K562 (cell line): ENCODE measurements around the gene ATXN7L2. TPM values are rescaled to one million over a fixed set of nuclear protein-coding genes. Genes with fewer than 3 reads are reported as not detected.

Experiments
- KDM4B ChIP-seq, 2 experiments: fragments of 450-650 bp in 1 of 2; sonication (generic) in 1 of 2; IDR thresholded peaks; 2 replicates each; pipeline ENCODE4 v1.6.1; 2016 to 2017; ENCODE audit warnings: borderline replicate concordance in 2 of 2, antibody characterized with exemption in 1 of 2, low read depth in 1 of 2, mild to moderate bottlenecking in 1 of 2
- PHF8 ChIP-seq: fragments of 200-600 bp; sonication (generic); IDR thresholded peaks from 2 replicates; pipeline ENCODE4 v1.6.1; 2012; ENCODE audit warnings: mixed run types, mild to moderate bottlenecking, inconsistent platforms, low read length, moderate library complexity, borderline replicate concordance
- POLR2H ChIP-seq: IDR thresholded peaks from 2 replicates; pipeline ENCODE4 v1.6.1; 2016; ENCODE audit warnings: missing genetic modification characterization, low read depth, mild to moderate bottlenecking, control low read depth, missing compliant biosample characterization, moderate library complexity
- RBM22 ChIP-seq: fragments of 200-400 bp; formaldehyde crosslinking; IDR thresholded peaks from 2 replicates; pipeline ENCODE4 v1.6.1; 2018; ENCODE audit warnings: low read length, low read depth; ENCODE audit not compliant: poor library complexity, severe bottlenecking
- RFX5 ChIP-seq: IDR thresholded peaks from 2 replicates; pipeline ENCODE4 v1.6.1; 2011; ENCODE audit warnings: low read depth, mild to moderate bottlenecking, improper control_type of control experiment, low read length
- SOX6 ChIP-seq: fragments of 450-650 bp; IDR thresholded peaks from 2 replicates; pipeline ENCODE4 v1.6.1; 2014; ENCODE audit warnings: mild to moderate bottlenecking
- SRSF1 ChIP-seq: fragments of 200-400 bp; formaldehyde crosslinking; IDR thresholded peaks from 2 replicates; pipeline ENCODE4 v1.6.1; 2017; ENCODE audit warnings: mild to moderate bottlenecking, low read depth, low read length, moderate library complexity
- STAT5B ChIP-seq: fragments of 250-450 bp; sonication (Bioruptor Pico); IDR thresholded peaks from 2 replicates; pipeline ENCODE4 v1.8.0; 2021; ENCODE audit warnings: mild to moderate bottlenecking, inconsistent platforms
- ZKSCAN1 ChIP-seq: fragments of 150-350 bp; IDR thresholded peaks from 2 replicates; pipeline ENCODE4 v1.6.1; 2016; ENCODE audit warnings: low read depth, low read length
- polyA plus RNA-seq, 8 experiments: library from polyadenylated mRNA; depleted of rRNA in 4 of 8; stranded (reverse) in 5 of 8; unstranded in 3 of 8; fragments of >200 nt; fragmentation: Nextera tagmentation in 2 of 8; fragmentation: Illumina TruSeq in 1 of 8; extraction: Ambion mirVana in 2 of 8; extraction: Trizol in 1 of 8; gene quantifications; 2 replicates each; pipeline versions ENCODE4 v1.2.1 to v1.2.3, GENCODE V29; 2011 to 2014; ENCODE audit warnings: inconsistent platforms in 1 of 8, missing spikeins in 1 of 8
- total RNA-seq, 7 experiments: library from RNA; depleted of rRNA in 6 of 7; stranded (reverse); fragments of >200 nt in 6 of 7; fragmentation: Illumina TruSeq in 2 of 7; extraction: Trizol in 2 of 7; gene quantifications; 2 replicates each; pipeline versions ENCODE4 v1.2.1 to v1.2.3, GENCODE V29; 2011 to 2021; ENCODE audit warnings: low replicate concordance in 1 of 7
- TF ChIP-seq, protein P1 (sequence below): fragments of 450-650 bp; IDR thresholded peaks from 2 replicates; pipeline ENCODE4 v1.6.1; 2016; ENCODE audit warnings: antibody characterized with exemption
- TF ChIP-seq, protein P2 (sequence below): fragments of 450-650 bp; formaldehyde crosslinking; IDR thresholded peaks from 2 replicates; pipeline ENCODE4 v1.4.0; 2020; ENCODE audit warnings: mild to moderate bottlenecking
- TF ChIP-seq, protein P3 (sequence below): sonication (generic); formaldehyde crosslinking; IDR thresholded peaks from 2 replicates; pipeline ENCODE4 v1.8.0; 2022; ENCODE audit warnings: missing genetic modification reagents, mild to moderate bottlenecking, borderline replicate concordance
- TF ChIP-seq, protein P4 (sequence below), 2 experiments: fragments of 150-350 bp in 1 of 2; IDR thresholded peaks; 2 replicates each; pipeline ENCODE4 v1.6.1; 2012 to 2016; ENCODE audit warnings: low read depth in 2 of 2, low read length in 2 of 2, mild to moderate bottlenecking in 1 of 2, moderate library complexity in 1 of 2
- TF ChIP-seq, protein P5 (sequence below), 2 experiments: IDR thresholded peaks in 1 of 2; conservative IDR thresholded peaks in 1 of 2; 2 replicates each; pipeline ENCODE4 v1.6.1; 2016; ENCODE audit warnings: low read depth in 2 of 2, mild to moderate bottlenecking in 1 of 2, missing compliant biosample characterization in 1 of 2, missing genetic modification characterization in 1 of 2, moderate library complexity in 1 of 2

Gene ATXN7L2
- total and polyA plus RNA-seq, 9 of the 15 experiments (the other 6 are each of a cell fraction or from before 2014, with no cell fraction given), result 0.21 to 10.4 (median 5.8) TPM

DNA sequence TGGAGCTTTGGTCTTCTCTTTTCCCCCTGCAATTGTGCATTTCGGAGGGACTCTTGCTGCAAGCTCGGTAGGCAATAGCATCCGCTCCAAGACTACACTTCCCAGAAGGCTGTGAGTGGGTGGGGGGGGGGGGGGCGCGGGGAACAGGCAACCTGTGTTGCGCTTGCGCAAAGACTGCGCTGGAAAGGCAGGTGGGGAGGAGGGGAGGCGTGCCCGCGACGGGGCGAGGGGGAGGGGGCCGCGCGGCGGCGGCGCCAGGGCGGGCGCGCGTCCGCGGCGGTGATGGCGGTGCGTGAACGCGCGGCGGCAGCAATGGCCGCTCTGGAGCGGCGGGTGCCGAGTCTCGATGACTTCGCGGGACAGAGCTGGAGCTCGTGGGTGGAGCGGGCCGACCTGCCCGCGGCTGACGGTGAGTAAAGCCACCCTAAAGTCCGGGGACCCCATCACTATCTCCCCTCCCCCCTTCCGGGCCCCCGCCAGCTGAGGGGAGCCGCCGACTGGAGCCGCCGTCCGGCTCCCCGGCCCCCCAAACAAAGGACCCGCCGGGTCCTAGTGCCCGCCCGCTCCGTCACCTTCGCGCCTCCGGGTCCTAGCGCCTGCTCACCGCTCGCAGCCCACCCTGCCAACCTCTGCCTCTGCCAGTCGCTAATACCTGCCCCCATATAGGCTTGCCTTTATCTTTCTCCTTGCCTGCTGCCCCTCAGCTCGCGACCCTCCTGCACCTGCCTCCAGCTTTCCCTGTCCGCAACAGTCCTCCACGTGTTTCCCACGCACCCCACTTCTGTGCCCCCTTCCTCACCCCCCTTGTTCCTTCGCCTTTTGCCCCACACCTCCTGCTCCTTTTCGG is at the start of gene ATXN7L2 (continued):
- TF ChIP-seq, protein P1, sequence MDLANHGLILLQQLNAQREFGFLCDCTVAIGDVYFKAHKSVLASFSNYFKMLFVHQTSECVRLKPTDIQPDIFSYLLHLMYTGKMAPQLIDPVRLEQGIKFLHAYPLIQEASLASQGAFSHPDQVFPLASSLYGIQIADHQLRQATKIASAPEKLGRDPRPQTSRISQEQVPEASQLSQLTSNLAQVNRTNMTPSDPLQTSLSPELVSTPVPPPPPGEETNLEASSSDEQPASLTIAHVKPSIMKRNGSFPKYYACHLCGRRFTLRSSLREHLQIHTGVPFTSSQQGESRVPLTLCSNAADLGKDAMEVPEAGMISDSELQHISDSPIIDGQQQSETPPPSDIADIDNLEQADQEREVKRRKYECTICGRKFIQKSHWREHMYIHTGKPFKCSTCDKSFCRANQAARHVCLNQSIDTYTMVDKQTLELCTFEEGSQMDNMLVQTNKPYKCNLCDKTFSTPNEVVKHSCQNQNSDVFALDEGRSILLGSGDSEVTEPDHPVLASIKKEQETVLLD, result peak; percentile 89
- TF ChIP-seq, protein P2, sequence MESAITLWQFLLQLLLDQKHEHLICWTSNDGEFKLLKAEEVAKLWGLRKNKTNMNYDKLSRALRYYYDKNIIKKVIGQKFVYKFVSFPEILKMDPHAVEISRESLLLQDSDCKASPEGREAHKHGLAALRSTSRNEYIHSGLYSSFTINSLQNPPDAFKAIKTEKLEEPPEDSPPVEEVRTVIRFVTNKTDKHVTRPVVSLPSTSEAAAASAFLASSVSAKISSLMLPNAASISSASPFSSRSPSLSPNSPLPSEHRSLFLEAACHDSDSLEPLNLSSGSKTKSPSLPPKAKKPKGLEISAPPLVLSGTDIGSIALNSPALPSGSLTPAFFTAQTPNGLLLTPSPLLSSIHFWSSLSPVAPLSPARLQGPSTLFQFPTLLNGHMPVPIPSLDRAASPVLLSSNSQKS (CRISPR knock-in tag), result no peak
- TF ChIP-seq SOX6 (peak; percentile 50), ZKSCAN1 (no peak), POLR2H (tag) (no peak), RFX5 (no peak), PHF8 (peak; percentile 89), STAT5B (no peak), RBM22 (no peak), KDM4B (IDR thresholded peaks at IDR 0.05; ENCODE audit: borderline replicate concordance in 2 of 2, low read depth in 1 of 2) (peak in 1 of 2 experiments; percentile 92; a peak in 2 of 4 replicates), SRSF1 (no peak)
- TF ChIP-seq, protein P3, sequence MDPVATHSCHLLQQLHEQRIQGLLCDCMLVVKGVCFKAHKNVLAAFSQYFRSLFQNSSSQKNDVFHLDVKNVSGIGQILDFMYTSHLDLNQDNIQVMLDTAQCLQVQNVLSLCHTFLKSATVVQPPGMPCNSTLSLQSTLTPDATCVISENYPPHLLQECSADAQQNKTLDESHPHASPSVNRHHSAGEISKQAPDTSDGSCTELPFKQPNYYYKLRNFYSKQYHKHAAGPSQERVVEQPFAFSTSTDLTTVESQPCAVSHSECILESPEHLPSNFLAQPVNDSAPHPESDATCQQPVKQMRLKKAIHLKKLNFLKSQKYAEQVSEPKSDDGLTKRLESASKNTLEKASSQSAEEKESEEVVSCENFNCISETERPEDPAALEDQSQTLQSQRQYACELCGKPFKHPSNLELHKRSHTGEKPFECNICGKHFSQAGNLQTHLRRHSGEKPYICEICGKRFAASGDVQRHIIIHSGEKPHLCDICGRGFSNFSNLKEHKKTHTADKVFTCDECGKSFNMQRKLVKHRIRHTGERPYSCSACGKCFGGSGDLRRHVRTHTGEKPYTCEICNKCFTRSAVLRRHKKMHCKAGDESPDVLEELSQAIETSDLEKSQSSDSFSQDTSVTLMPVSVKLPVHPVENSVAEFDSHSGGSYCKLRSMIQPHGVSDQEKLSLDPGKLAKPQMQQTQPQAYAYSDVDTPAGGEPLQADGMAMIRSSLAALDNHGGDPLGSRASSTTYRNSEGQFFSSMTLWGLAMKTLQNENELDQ (CRISPR knock-in tag), result no peak
- TF ChIP-seq, protein P4, sequence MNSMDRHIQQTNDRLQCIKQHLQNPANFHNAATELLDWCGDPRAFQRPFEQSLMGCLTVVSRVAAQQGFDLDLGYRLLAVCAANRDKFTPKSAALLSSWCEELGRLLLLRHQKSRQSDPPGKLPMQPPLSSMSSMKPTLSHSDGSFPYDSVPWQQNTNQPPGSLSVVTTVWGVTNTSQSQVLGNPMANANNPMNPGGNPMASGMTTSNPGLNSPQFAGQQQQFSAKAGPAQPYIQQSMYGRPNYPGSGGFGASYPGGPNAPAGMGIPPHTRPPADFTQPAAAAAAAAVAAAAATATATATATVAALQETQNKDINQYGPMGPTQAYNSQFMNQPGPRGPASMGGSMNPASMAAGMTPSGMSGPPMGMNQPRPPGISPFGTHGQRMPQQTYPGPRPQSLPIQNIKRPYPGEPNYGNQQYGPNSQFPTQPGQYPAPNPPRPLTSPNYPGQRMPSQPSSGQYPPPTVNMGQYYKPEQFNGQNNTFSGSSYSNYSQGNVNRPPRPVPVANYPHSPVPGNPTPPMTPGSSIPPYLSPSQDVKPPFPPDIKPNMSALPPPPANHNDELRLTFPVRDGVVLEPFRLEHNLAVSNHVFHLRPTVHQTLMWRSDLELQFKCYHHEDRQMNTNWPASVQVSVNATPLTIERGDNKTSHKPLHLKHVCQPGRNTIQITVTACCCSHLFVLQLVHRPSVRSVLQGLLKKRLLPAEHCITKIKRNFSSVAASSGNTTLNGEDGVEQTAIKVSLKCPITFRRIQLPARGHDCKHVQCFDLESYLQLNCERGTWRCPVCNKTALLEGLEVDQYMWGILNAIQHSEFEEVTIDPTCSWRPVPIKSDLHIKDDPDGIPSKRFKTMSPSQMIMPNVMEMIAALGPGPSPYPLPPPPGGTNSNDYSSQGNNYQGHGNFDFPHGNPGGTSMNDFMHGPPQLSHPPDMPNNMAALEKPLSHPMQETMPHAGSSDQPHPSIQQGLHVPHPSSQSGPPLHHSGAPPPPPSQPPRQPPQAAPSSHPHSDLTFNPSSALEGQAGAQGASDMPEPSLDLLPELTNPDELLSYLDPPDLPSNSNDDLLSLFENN (IDR thresholded peaks at IDR 0.05; ENCODE audit: low read depth in 2 of 2, low read length in 2 of 2), result peak in 1 of 2 experiments; percentile 63; a peak in 2 of 4 replicates
- TF ChIP-seq, protein P5, sequence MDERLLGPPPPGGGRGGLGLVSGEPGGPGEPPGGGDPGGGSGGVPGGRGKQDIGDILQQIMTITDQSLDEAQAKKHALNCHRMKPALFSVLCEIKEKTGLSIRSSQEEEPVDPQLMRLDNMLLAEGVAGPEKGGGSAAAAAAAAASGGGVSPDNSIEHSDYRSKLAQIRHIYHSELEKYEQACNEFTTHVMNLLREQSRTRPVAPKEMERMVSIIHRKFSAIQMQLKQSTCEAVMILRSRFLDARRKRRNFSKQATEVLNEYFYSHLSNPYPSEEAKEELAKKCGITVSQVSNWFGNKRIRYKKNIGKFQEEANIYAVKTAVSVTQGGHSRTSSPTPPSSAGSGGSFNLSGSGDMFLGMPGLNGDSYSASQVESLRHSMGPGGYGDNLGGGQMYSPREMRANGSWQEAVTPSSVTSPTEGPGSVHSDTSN (CRISPR knock-in tag; IDR thresholded peaks at IDR 0.05; ENCODE audit: low read depth), result no peak
- TF ChIP-seq, protein P5 (tag; conservative IDR thresholded peaks at IDR 0.05; ENCODE audit: low read depth), result no peak
